GM12892 (cell line): ENCODE data around the gene VPS4B.

Experiments
- POLR2A ChIP-seq: IDR thresholded peaks from 2 replicates; pipeline ENCODE4 v1.6.1; 2011; ENCODE audit warnings: low read depth, low read length, control low read depth
- POLR2AphosphoS5 ChIP-seq: IDR thresholded peaks from 2 replicates; pipeline ENCODE4 v1.6.1; 2011; ENCODE audit warnings: low read depth, low read length, control low read depth

DNA sequence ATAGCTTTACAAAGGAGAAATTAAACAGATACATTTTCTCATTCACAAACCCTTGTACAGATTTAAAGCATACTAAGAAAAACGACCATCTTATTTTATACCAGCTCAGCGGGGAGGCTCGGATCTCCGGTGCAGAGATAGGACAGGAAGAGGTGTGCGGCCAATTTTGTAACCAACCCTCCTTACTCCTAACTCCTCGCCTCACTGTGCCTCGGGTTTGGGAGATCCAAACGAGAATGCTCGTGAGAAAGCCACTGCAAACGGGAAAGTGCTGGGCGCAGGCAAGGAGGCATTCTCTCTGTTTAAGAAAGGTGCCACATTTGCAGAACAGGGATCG is 56.4 kb downstream of the VPS4B start:
- TF ChIP-seq POLR2A: no peak
- no peak for TF ChIP-seq POLR2AphosphoS5
